WI38 (cell line): ENCODE data around the gene ASXL1.
"Not testable (repeated sequence)": the region's sequence is repeated elsewhere in the genome, so short reads cannot be mapped to it uniquely, and the experiment has no call there.

Experiments used
- H3K4me3 ChIP-seq: 2 replicates; pipeline ENCODE4 v1.5.1; 2011; ENCODE audit warnings: low read depth, mild to moderate bottlenecking, control low read depth, low read length
- TF ChIP-seq, protein P1 (sequence below): IDR thresholded peaks from 2 replicates; pipeline ENCODE4 v1.5.1; 2012; ENCODE audit warnings: low read depth, mild to moderate bottlenecking, control low read depth, low read length

ASXL1 gene

DNA sequence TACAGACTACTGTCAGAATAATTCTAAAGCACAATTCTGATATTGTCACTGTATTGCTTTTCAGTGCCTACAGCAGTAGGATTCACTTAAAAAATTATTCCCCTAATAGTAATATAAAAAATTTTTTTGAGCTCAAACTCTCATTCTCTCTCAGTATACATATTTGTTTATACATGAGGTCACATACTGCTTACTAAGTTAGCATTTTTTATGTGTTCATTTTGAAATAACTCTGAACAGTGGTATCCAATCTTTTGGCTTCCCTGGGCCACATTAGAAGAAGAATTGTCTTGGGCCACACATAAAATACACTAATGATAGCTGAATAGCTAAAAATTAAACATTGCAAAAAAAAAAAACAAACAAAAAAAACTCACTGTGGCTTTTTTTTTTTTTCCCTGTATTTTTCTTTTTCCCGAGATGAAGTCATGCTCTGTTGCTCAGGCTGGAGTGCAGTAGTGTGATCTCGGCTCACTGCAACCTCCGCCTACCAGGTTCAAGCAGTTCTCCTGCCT, 38.6 kb downstream of the ASXL1 start:
- TF ChIP-seq, protein P1, sequence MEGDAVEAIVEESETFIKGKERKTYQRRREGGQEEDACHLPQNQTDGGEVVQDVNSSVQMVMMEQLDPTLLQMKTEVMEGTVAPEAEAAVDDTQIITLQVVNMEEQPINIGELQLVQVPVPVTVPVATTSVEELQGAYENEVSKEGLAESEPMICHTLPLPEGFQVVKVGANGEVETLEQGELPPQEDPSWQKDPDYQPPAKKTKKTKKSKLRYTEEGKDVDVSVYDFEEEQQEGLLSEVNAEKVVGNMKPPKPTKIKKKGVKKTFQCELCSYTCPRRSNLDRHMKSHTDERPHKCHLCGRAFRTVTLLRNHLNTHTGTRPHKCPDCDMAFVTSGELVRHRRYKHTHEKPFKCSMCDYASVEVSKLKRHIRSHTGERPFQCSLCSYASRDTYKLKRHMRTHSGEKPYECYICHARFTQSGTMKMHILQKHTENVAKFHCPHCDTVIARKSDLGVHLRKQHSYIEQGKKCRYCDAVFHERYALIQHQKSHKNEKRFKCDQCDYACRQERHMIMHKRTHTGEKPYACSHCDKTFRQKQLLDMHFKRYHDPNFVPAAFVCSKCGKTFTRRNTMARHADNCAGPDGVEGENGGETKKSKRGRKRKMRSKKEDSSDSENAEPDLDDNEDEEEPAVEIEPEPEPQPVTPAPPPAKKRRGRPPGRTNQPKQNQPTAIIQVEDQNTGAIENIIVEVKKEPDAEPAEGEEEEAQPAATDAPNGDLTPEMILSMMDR = no peak
- H3K4me3 ChIP-seq = no peak overlapping the region

DNA sequence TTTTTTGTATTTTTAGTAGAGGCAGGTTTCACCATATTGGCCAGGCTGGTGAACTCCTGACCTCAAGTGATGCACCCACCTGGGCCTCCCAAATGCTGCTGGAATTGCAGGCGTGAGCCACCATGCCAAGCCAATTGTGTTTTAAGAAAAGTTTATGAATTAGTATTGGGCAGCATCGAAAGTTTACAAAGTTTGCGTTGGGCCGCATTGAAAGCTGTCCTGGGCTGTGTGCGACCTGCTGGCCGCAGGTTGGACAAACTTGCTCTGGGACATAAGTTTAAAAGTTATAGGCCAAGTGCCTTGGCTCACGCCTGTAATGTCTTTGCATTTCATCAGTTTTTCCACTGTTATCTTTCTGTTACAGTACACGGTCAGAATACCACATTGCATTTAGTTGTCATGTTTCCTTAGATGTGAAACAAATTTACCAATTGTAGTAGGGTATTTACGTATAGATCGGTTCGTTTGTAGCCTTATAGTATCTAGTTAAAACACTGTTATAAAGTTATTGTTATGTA, 39.5 kb downstream of the ASXL1 start:
- no peak overlapping the region for H3K4me3 ChIP-seq

DNA sequence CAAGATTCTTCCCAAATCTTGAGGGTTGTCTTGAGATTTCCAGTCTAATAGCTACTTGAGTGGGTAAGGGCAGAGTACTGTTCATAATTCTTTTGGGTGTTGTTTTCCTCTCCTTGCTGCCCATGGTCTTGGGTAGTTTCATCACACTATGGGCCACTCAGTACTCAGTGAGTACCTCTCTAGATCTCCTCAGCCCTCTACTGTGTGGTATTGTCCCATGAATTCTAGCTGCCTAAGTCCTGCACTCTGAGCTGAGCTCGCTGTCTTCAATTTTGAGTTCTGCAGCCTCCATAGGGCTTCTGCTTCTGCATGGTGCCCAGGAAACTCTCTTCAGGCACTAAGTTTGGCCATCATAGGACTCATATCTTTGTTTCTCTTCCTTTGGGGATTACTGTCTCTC, 42.3 kb downstream of the ASXL1 start:
- TF ChIP-seq, protein P1 = no peak
- H3K4me3 ChIP-seq = no peak overlapping the region

More for the DNA sequence above, 39.5 kb downstream of the ASXL1 start:
- TF ChIP-seq, protein P1 = no peak

DNA sequence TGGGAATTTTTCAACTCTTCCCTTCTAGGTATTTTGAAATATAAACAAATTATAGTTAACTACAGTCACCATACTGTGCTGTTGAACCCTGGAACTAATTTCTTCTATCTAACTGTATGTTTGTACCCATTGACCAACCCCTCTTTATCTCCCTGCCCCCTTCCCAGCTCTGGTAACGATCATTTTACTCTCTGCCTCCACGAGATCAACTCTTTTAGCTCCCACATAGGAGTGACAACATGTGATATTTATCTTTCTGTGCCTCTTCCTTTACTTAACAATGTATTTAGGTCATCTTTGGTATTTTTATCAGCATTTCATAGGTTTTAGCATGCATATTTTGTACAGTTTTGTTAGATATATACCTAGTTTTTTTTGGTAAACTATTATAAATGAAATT, 45.9 kb downstream of the ASXL1 start:
- TF ChIP-seq, protein P1 = no peak
- H3K4me3 ChIP-seq = no peak overlapping the region

DNA sequence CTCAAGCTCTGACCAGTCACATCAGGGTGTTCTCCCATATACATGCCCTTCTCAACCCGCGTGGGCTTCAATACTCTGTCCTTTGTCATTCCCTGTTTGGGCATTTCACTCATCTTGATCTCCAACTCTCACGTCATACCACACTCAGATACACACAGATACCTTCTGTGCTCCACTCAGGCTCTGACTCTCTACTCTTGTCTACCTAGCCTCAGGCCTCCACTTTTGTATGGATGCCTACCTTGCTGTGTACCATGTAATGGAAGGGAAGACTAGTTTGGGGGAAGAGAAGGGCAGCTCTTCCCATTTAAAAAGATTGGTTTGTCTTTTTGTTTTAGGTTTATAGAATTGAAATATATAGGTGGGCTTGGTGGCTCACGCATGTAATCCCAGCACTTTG, 48.6 kb downstream of the ASXL1 start:
- TF ChIP-seq, protein P1 = no peak
- no peak overlapping the region for H3K4me3 ChIP-seq

DNA sequence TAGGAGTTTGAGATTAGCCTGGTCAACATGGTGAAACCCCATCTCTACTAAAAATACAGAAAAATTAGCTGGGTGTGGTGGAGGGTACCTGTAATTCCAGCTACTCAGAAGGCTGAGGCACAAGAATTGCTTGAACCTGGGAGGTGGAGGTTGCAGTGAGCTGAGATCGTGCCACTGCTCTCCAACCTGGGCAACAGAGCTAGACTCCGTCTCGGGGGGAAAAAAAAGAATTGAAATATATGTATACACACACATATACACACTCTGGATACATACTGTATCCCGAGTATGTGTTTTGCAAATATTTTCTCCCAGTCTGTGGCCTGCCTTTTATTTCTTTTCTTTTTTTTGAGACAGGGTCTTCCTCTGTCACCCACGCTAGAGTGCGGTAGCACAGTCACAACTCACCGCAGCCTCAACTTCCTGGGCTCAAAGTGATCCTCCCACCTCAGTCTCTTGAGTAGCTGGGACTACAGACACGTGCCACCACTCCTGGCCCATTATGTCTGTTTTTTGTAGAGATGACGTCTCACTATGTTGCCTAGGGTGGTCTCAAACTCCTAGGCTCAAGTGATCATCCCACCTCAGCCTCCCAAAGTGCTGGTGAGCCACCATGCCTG, 49.1 kb downstream of the ASXL1 start:
- not testable (repeated sequence) for H3K4me3 ChIP-seq

DNA sequence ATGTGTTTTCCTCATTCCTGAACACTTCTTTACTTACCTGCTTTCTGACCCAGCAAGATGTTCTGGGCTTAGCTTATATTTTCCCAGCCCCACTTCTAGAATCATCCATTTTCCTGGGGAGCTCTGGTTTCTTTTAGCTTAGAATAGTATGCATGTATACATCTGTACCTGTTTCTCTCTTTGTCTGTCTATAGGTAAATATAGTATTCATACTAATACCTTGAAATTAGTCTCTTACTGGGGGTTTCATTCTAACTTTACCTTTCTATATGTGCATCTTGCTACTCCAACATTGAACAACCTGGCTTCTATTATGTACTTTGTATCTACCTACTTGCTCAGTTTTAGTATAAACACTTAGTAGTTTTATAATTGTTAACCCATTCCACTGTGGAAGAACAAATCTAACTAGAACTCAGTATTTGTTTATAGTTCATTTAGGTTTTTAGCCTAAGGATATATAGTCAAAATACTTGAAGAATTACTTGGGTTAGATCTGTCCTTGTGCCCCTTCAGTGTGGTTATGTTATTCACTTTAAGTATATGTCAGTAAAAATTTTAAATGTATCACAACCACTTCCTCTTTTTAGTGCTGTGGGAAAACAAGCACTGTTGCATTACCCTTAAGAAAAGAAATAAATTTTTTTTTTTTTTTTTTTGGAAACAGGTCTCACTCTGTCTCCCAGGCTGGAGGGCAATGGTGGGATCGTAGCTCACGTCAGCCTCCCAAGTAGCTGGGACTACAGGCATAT, 54.0 kb downstream of the ASXL1 start:
- no peak overlapping the region for H3K4me3 ChIP-seq
- TF ChIP-seq, protein P1 = no peak
